T-helper 2 cell treated with Interferon-gamma antibody and Interleukin-4, amounts not matched to agents 5 μg/mL and 100 μg/mL, for 36 hours (primary cell): ENCODE results near the gene MPHOSPH8.
A peak's percentile ranks its signal among the peaks of the same experiment; 100 is the strongest.
"Not testable (repeated sequence)": the region's sequence is repeated elsewhere in the genome, so short reads cannot be mapped to it uniquely, and the experiment has no call there.

Source experiments
- DNase-seq: peaks from one replicate; pipeline ENCODE4 v3.0.0; 2021; ENCODE audit warnings: low spot score
- H3K27ac Mint-ChIP-seq: one replicate; pipeline ENCODE4 v1.8.0; 2021; ENCODE audit warnings: mild to moderate bottlenecking, mixed read lengths
- H3K27me3 Mint-ChIP-seq: one replicate; pipeline ENCODE4 v1.8.0; 2021; ENCODE audit warnings: low read depth, mixed read lengths
- H3K36me3 Mint-ChIP-seq: one replicate; pipeline ENCODE4 v1.8.0; 2021; ENCODE audit warnings: low read depth, mixed read lengths
- H3K4me1 Mint-ChIP-seq: one replicate; pipeline ENCODE4 v1.8.0; 2021; ENCODE audit warnings: low read depth, mixed read lengths
- H3K4me3 Mint-ChIP-seq: one replicate; pipeline ENCODE4 v1.8.0; 2022; ENCODE audit warnings: mild to moderate bottlenecking, moderate library complexity, mixed read lengths
- H3K9me3 Mint-ChIP-seq: one replicate; pipeline ENCODE4 v1.8.0; 2021; ENCODE audit warnings: mixed read lengths

MPHOSPH8 gene

DNA sequence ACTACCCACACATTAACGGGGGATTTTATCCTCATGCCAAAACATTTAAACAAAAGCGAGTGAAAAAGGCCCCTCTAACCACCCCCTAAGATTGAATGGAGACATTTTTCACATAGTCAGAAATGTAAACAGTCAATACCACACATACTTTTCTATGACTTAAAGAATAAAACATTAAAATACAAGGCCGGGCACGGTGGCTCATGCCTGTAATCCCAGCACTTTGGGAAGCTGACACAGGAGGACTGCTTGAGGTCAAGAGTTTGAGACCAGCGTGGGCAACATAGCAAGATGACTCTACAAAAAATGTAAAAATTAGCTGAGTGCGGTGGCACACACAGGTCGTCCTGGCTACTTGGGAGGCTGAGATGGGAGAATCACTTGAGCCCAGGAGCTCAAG, 47.3 kb downstream of the MPHOSPH8 start:
- Mint-ChIP-seq H3K27me3 (no peaks in the 10 kb centered on the region), H3K4me1 (peaks cover 10% of the 10 kb centered on the region), H3K27ac (no peak overlapping the region), H3K9me3 (no peaks in the 10 kb centered on the region), H3K36me3 (peaks cover 25% of the 10 kb centered on the region), H3K4me3 (no peak overlapping the region)
- DNase-seq: no peak

DNA sequence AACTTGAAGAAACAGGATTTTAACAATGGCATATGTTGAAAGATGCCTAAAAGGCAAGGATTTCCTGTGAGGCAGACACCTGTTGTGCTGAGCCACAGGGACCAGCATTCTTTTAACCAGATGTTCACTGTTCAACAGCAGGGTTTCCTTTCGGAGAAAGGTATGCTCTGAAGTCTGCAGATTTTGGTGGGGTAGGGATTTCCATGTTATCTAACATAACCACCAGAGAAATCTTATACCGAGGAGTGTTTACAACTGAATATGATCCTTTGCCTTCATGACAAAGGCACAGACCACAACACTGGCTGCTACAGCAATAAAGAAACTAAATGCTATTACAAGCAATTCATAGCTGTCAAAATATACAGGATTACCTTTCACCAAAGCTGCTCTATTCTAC, 48.1 kb downstream of the MPHOSPH8 start:
- H3K4me3 Mint-ChIP-seq: no peak overlapping the region
- no peak for DNase-seq
- H3K27ac Mint-ChIP-seq: no peak overlapping the region
- H3K9me3 Mint-ChIP-seq: no peaks in the 10 kb centered on the region
- peaks cover 18% of the 10 kb centered on the region for H3K36me3 Mint-ChIP-seq
- H3K4me1 Mint-ChIP-seq: peaks cover 10% of the 10 kb centered on the region
- no peaks in the 10 kb centered on the region for H3K27me3 Mint-ChIP-seq

- Mint-ChIP-seq H3K36me3 (peaks cover 7% of the 10 kb centered on the region), H3K4me1 (peaks cover 10% of the 10 kb centered on the region), H3K27me3 (no peaks in the 10 kb centered on the region), H3K27ac (no peak overlapping the region), H3K4me3 (no peak overlapping the region), H3K9me3 (no peaks in the 10 kb centered on the region)
- no peak for DNase-seq
Measured at GRCh38 chr13:19685034-19685433, 51.6 kb downstream of the MPHOSPH8 start.

- Mint-ChIP-seq H3K4me3 (no peak overlapping the region), H3K27ac (no peak overlapping the region), H3K4me1 (peaks cover 10% of the 10 kb centered on the region), H3K9me3 (no peaks in the 10 kb centered on the region), H3K36me3 (peaks cover 5% of the 10 kb centered on the region), H3K27me3 (no peaks in the 10 kb centered on the region)
- DNase-seq: no peak
Measured at GRCh38 chr13:19685437-19685836, 52.0 kb downstream of the MPHOSPH8 start.

- Mint-ChIP-seq H3K36me3 (peaks cover 22% of the 10 kb centered on the region), H3K4me1 (peaks cover 17% of the 10 kb centered on the region)
- not testable (repeated sequence) for H3K9me3 Mint-ChIP-seq, H3K27ac Mint-ChIP-seq, H3K4me3 Mint-ChIP-seq, DNase-seq, H3K27me3 Mint-ChIP-seq
Measured at GRCh38 chr13:19691447-19691846, 58.0 kb downstream of the MPHOSPH8 start.

DNA sequence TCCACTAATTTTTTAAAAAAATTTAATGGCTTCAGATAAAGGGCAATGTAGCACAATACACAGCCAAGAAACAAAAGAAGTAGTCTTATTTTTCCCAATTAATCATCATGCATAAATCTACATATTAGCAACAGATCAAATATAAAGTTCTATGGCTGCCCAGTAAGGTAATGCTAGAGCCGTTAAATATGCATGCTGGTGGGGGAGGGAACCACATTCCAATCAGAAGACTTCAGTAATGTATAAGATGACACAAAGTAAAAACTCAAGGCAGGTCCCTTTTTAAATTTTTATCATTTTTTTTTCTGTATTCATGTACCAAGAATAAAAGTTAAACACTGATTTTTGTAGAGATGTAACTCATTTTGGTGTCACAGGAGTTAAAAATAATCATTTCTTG, 62.0 kb downstream of the MPHOSPH8 start:
- no peaks in the 10 kb centered on the region for H3K27me3 Mint-ChIP-seq
- H3K4me3 Mint-ChIP-seq: no peak overlapping the region
- DNase-seq: no peak
- H3K4me1 Mint-ChIP-seq: peaks cover 20% of the 10 kb centered on the region
- H3K27ac Mint-ChIP-seq: no peak overlapping the region
- H3K36me3 Mint-ChIP-seq: peaks cover 37% of the 10 kb centered on the region
- no peaks in the 10 kb centered on the region for H3K9me3 Mint-ChIP-seq

GRCh38 chr13:19695829-19696228, 62.4 kb downstream of the MPHOSPH8 start:
- H3K36me3 Mint-ChIP-seq: peaks cover 36% of the 10 kb centered on the region
- H3K9me3 Mint-ChIP-seq: no peaks in the 10 kb centered on the region
- H3K27ac Mint-ChIP-seq: no peak overlapping the region
- H3K4me1 Mint-ChIP-seq: peaks cover 17% of the 10 kb centered on the region
- H3K27me3 Mint-ChIP-seq: no peaks in the 10 kb centered on the region
- no peak overlapping the region for H3K4me3 Mint-ChIP-seq
- no peak for DNase-seq

- not testable (repeated sequence) for H3K4me1 Mint-ChIP-seq, H3K27ac Mint-ChIP-seq, H3K27me3 Mint-ChIP-seq, H3K4me3 Mint-ChIP-seq, DNase-seq, H3K9me3 Mint-ChIP-seq
- H3K36me3 Mint-ChIP-seq: peaks cover 27% of the 10 kb centered on the region
Measured at GRCh38 chr13:19700963-19701362, 67.5 kb downstream of the MPHOSPH8 start.

DNA sequence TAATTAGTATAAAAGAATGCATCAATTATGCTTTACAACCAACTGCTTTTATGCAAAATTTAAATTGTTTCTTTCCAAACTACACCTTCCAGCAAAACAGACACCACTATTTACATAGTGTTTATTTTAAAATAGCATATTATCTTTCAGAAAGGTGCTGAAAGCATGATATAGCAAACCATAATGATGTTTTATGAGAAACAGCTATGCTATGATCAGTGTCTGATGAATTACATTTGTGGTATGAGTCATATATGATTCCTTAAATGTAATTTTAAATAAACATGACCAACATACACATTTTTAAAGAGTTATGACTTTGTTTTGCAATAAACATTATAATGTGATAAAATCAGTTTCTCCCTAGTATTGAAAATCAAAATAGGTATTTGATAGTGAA, 68.2 kb downstream of the MPHOSPH8 start:
- H3K36me3 Mint-ChIP-seq: peaks cover 29% of the 10 kb centered on the region
- DNase-seq, H3K9me3 Mint-ChIP-seq, H3K4me1 Mint-ChIP-seq, H3K27ac Mint-ChIP-seq, H3K4me3 Mint-ChIP-seq, H3K27me3 Mint-ChIP-seq: not testable (repeated sequence)

GRCh38 chr13:19704256-19704655, 70.8 kb downstream of the MPHOSPH8 start:
- DNase-seq, H3K27me3 Mint-ChIP-seq, H3K4me3 Mint-ChIP-seq, H3K27ac Mint-ChIP-seq, H3K9me3 Mint-ChIP-seq: not testable (repeated sequence)
- Mint-ChIP-seq H3K36me3 (peaks cover 27% of the 10 kb centered on the region), H3K4me1 (peaks cover 10% of the 10 kb centered on the region)

- not testable (repeated sequence) for H3K4me3 Mint-ChIP-seq, H3K27ac Mint-ChIP-seq, H3K27me3 Mint-ChIP-seq, DNase-seq, H3K9me3 Mint-ChIP-seq
- peaks cover 20% of the 10 kb centered on the region for H3K4me1 Mint-ChIP-seq
- peaks cover 23% of the 10 kb centered on the region for H3K36me3 Mint-ChIP-seq
Measured at GRCh38 chr13:19709039-19709438, 75.6 kb downstream of the MPHOSPH8 start.

DNA sequence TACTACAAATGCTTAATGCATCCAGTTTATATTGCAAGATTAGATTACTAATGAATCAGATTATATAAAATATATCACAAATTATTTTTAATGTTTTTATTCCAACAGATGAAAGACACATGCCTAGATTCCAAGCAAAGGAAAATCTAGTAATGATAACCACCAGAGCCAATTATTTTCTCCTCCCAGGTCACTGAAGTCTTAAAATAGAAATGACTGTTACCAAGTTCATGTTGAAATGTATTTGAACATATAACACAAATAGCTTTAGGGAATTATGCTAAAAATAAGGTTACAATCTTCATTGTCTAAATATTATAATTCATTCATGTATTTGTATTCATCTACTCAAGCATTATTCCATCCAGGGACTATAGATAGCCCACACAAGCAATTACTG, 76.3 kb downstream of the MPHOSPH8 start:
- H3K4me3 Mint-ChIP-seq, H3K27ac Mint-ChIP-seq, H3K9me3 Mint-ChIP-seq, H3K27me3 Mint-ChIP-seq, DNase-seq: not testable (repeated sequence)
- Mint-ChIP-seq H3K36me3 (peaks cover 25% of the 10 kb centered on the region), H3K4me1 (peaks cover 21% of the 10 kb centered on the region)

DNA sequence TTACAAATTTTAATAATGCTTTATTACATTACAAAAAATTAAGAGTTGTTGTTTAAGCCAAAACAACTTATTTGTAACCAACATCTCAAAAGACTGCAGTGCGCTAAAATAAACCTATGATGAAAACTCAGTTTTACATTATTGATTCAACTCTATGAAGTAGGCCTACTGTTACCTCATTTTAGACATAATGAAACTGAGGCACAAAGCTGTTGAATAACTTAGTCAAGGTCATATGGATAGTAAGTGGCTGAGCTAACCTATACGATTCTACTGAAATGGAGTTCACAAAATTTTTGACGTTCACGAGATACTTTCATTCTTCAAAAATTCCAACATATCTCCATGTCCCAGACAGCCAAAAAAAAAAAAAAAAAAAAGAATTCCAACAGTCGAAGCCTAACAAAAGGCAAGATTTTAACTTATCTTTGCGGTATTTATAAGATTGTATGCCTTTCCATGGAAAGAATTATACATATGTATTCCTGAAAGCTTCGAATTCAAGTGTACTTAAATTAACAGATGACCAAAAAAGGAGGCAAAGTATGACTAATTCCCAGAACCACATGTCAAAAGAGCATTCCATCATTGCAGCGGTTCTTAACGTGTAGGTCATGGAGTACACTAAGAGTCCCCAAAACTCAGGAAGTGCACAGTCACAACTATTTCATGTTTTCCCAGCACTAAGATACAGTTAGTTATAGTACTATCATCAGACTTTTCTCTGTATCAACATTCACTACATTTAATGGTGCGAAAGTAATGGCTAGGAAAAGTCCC, 79.9 kb downstream of the MPHOSPH8 start:
- Mint-ChIP-seq H3K27me3 (no peaks in the 10 kb centered on the region), H3K27ac (no peak overlapping the region), H3K4me3 (no peak overlapping the region), H3K36me3 (peaks cover 32% of the 10 kb centered on the region), H3K4me1 (peaks cover 18% of the 10 kb centered on the region), H3K9me3 (no peaks in the 10 kb centered on the region)
- peak; percentile 16 for DNase-seq

DNA sequence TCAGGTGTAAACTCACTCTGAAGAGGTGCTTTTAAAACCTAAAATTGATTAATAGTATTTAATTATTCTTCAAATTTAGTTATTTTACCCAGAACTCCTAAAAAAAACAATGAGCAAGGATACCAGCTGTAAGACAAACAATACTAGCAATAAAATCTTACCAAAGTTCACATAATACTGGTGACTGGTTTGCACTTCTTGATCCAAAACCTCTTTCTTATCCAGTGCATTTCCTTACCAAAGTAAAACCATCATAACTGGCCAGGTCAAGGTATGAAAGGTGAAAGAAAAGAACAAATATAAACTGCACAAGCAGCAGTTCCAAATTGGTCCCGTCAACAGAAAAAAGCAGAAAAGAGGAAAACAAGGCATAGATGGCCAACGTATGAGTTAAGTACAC, 86.6 kb downstream of the MPHOSPH8 start:
- Mint-ChIP-seq H3K4me3 (no peak overlapping the region), H3K9me3 (no peaks in the 10 kb centered on the region), H3K27me3 (no peaks in the 10 kb centered on the region), H3K4me1 (peaks cover 4% of the 10 kb centered on the region), H3K36me3 (peaks cover 26% of the 10 kb centered on the region), H3K27ac (no peak overlapping the region)
- no peak for DNase-seq
